Right lobe of liver (tissue), 4 donors: ENCODE results near the gene PRICKLE3.

ENCODE experiments used
- POLR2A ChIP-seq: fragments of 450-650 bp; IDR thresholded peaks from one replicate; pipeline ENCODE4 v1.6.1; 2017; ENCODE audit warnings: antibody characterized with exemption, mild to moderate bottlenecking
- TF ChIP-seq, protein P1 (sequence below), 4 donors: fragments of 200-600 bp in 3 of 4; fragments of 450-650 bp in 1 of 4; IDR thresholded peaks; one replicate each; pipeline versions ENCODE4 v1.5.1 to v1.8.0; 2016 to 2022; ENCODE audit warnings: antibody characterized with exemption in 4 of 4, mild to moderate bottlenecking in 2 of 4
- donor health status: DM: no; HTN: no; CAD: no.
- donor health status: DM: no; HTN: no; CAD: no.
- donor health status: DM: no; HTN: yes; CAD: no.

DNA sequence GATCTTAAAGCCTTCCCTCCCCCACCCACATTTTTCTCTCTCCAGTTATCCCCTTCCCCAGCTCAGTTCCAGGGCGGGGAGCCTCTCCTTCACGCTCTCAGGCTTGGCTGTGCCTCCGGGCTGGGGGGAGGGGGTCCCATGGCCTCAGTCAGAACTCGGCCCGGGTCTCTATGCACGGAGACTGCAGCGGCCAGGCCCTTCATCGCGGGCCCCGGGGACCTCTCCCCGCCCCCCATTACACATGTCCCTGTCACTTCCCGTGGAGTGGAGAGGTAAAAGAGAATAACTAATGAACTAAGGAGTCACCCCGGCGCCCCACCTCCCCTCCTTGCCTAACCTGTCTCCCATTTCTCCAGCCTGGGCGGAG is 838 bp upstream of the PRICKLE3 start:
- TF ChIP-seq, protein P1, sequence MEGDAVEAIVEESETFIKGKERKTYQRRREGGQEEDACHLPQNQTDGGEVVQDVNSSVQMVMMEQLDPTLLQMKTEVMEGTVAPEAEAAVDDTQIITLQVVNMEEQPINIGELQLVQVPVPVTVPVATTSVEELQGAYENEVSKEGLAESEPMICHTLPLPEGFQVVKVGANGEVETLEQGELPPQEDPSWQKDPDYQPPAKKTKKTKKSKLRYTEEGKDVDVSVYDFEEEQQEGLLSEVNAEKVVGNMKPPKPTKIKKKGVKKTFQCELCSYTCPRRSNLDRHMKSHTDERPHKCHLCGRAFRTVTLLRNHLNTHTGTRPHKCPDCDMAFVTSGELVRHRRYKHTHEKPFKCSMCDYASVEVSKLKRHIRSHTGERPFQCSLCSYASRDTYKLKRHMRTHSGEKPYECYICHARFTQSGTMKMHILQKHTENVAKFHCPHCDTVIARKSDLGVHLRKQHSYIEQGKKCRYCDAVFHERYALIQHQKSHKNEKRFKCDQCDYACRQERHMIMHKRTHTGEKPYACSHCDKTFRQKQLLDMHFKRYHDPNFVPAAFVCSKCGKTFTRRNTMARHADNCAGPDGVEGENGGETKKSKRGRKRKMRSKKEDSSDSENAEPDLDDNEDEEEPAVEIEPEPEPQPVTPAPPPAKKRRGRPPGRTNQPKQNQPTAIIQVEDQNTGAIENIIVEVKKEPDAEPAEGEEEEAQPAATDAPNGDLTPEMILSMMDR (IDR thresholded peaks at IDR 0.05) = no peak
- no peak for TF ChIP-seq POLR2A
